Mesenchymal stem cell (in vitro differentiated cells and primary cell): Measurements from ENCODE around the gene GPS1.

Experiments
- DNase-seq: peaks from one replicate; pipeline ENCODE4 v3.0.0-alpha.2; 2013
- H2AFZ ChIP-seq: one replicate; pipeline ENCODE4 v1.6.1; 2013; ENCODE audit warnings: low read depth, mild to moderate bottlenecking, control low read depth, inconsistent platforms, low read length, moderate library complexity
- H2AK5ac ChIP-seq: 2 replicates; pipeline ENCODE4 v1.6.1; 2013; ENCODE audit warnings: low read length, moderate library complexity, mild to moderate bottlenecking, inconsistent platforms; ENCODE audit not compliant: severe bottlenecking
- H2BK120ac ChIP-seq: one replicate; pipeline ENCODE4 v1.6.1; 2013; ENCODE audit warnings: low read depth, mild to moderate bottlenecking, inconsistent platforms, low read length, moderate library complexity
- H2BK12ac ChIP-seq, 2 experiments: one replicate each; pipeline ENCODE4 v1.6.1; 2013; ENCODE audit warnings: inconsistent platforms in 2 of 2, low read length in 2 of 2, mild to moderate bottlenecking in 2 of 2, moderate library complexity in 2 of 2, control low read depth in 1 of 2
- H2BK15ac ChIP-seq: one replicate; pipeline ENCODE4 v1.6.1; 2013; ENCODE audit warnings: mild to moderate bottlenecking, low read depth, inconsistent platforms; ENCODE audit not compliant: poor library complexity, severe bottlenecking
- H2BK5ac ChIP-seq: 2 replicates; pipeline ENCODE4 v1.6.1; 2013; ENCODE audit warnings: low read depth, mild to moderate bottlenecking, low read length, control low read depth, inconsistent platforms; ENCODE audit not compliant: poor library complexity, severe bottlenecking
- H3K14ac ChIP-seq, 2 experiments: one replicate each; pipeline ENCODE4 v1.6.1; 2013; ENCODE audit warnings: inconsistent platforms in 2 of 2, low read length in 2 of 2, control low read depth in 1 of 2, mild to moderate bottlenecking in 1 of 2, moderate library complexity in 1 of 2
- H3K18ac ChIP-seq, 2 experiments: one replicate each; pipeline ENCODE4 v1.6.1; 2013; ENCODE audit warnings: inconsistent platforms in 2 of 2, low read length in 2 of 2, control low read depth in 1 of 2, low read depth in 1 of 2, mild to moderate bottlenecking in 1 of 2
- H3K23ac ChIP-seq, 2 experiments: one replicate each; pipeline ENCODE4 v1.6.1; 2013; ENCODE audit warnings: inconsistent platforms in 2 of 2, low read length in 2 of 2, mild to moderate bottlenecking in 2 of 2, moderate library complexity in 2 of 2, control low read depth in 1 of 2
- H3K27ac ChIP-seq: 2 replicates; pipeline ENCODE4 v1.5.1; 2013; ENCODE audit warnings: mild to moderate bottlenecking, moderate library complexity, low read length, control low read depth, inconsistent platforms; ENCODE audit not compliant: poor library complexity, severe bottlenecking
- H3K27me3 ChIP-seq, 2 experiments: 2 replicates each; pipeline versions ENCODE4 v1.6.1 to v1.7.0; 2013; ENCODE audit warnings: low read length in 2 of 2, mild to moderate bottlenecking in 2 of 2, moderate library complexity in 2 of 2, control low read depth in 1 of 2, inconsistent platforms in 1 of 2; ENCODE audit not compliant: control insufficient read depth in 1 of 2, insufficient read depth in 1 of 2
- H3K36me3 ChIP-seq, 2 experiments: 2 replicates each; pipeline versions ENCODE4 v1.6.1 to v1.7.0; 2013; ENCODE audit warnings: low read length in 2 of 2, control low read depth in 1 of 2, inconsistent platforms in 1 of 2, low read depth in 1 of 2, mild to moderate bottlenecking in 1 of 2; ENCODE audit not compliant: insufficient read depth in 2 of 2, control insufficient read depth in 1 of 2
- H3K4ac ChIP-seq, 2 experiments: one replicate each; pipeline ENCODE4 v1.6.1; 2013; ENCODE audit warnings: inconsistent platforms in 2 of 2, low read length in 2 of 2, mild to moderate bottlenecking in 2 of 2, moderate library complexity in 2 of 2, control low read depth in 1 of 2, low read depth in 1 of 2
- H3K4me1 ChIP-seq: 2 replicates; pipeline ENCODE4 v1.6.1; 2013; ENCODE audit warnings: low read depth, low read length, control low read depth; ENCODE audit not compliant: control insufficient read depth, insufficient read depth
- H3K4me2 ChIP-seq: 2 replicates; pipeline ENCODE4 v1.6.1; 2013; ENCODE audit warnings: low read length, mild to moderate bottlenecking, inconsistent platforms; ENCODE audit not compliant: poor library complexity, severe bottlenecking
- H3K4me3 ChIP-seq, 2 experiments: 2 replicates each; pipeline versions ENCODE4 v1.5.1 to v1.7.0; 2013; ENCODE audit warnings: low read length in 2 of 2, mild to moderate bottlenecking in 2 of 2, control low read depth in 1 of 2, low read depth in 1 of 2; ENCODE audit not compliant: insufficient read depth in 1 of 2
- H3K79me1 ChIP-seq: replicated peaks from 2 replicates; pipeline ENCODE4 v1.6.1; 2013; ENCODE audit warnings: mild to moderate bottlenecking, control low read depth, low read length, inconsistent platforms; ENCODE audit not compliant: poor library complexity, severe bottlenecking
- H3K9ac ChIP-seq: 2 replicates; pipeline ENCODE4 v1.7.0; 2013; ENCODE audit warnings: mild to moderate bottlenecking, low read length, moderate library complexity
- H3K9me3 ChIP-seq: 2 replicates; pipeline ENCODE4 v1.7.0; 2013; ENCODE audit warnings: mild to moderate bottlenecking, low read length; ENCODE audit not compliant: control insufficient read depth
- H4K8ac ChIP-seq: one replicate; pipeline ENCODE4 v1.6.1; 2013; ENCODE audit warnings: inconsistent platforms, mild to moderate bottlenecking, low read length, moderate library complexity
- H4K91ac ChIP-seq: one replicate; pipeline ENCODE4 v1.6.1; 2013; ENCODE audit warnings: mild to moderate bottlenecking, low read length, inconsistent platforms
- WGBS: methylation state at CpG from one replicate; pipeline ENCODE4 v1.1.7; 2013; ENCODE audit warnings: mixed read lengths; 5-methylcytosine and 5-hydroxymethylcytosine counted together

GPS1 gene

GRCh38 chr17:82094931-82095776, 43.5 kb downstream of the GPS1 start:
- 90% methylated on average over 35 of the region's 37 CpGs for WGBS
- H3K79me1 ChIP-seq, result peaks cover 31% of the 10 kb centered on the region
- H3K9me3 ChIP-seq, result no peaks in the 10 kb centered on the region
- H2BK12ac ChIP-seq, result no peak overlapping the region
- H3K4ac ChIP-seq, result no peak overlapping the region
- H2AFZ ChIP-seq, result no peak overlapping the region
- H2BK120ac ChIP-seq, result no peak overlapping the region
- no peak overlapping the region for H4K8ac ChIP-seq
- peak overlapping the region in 1 of 2 experiments; percentile 80 for H3K23ac ChIP-seq
- peak overlapping the region in 1 of 2 experiments; percentile 38 for H3K18ac ChIP-seq
- no peaks in the 10 kb centered on the region for H3K27me3 ChIP-seq
- DNase-seq, result no peak
- H2BK15ac ChIP-seq, result no peak overlapping the region
- no peak overlapping the region for H2AK5ac ChIP-seq
- H3K4me3 ChIP-seq, result peak overlapping the region in 1 of 2 experiments; percentile 84
- no peak overlapping the region for H2BK5ac ChIP-seq
- H3K27ac ChIP-seq, result no peak overlapping the region
- peaks cover 47 to 69% of the 10 kb centered on the region in 2 experiments for H3K36me3 ChIP-seq
- H3K14ac ChIP-seq, result no peak overlapping the region
- no peak overlapping the region for H4K91ac ChIP-seq
- no peak overlapping the region for H3K4me2 ChIP-seq
- peaks cover 33% of the 10 kb centered on the region for H3K4me1 ChIP-seq
- peak overlapping the region; percentile 90 for H3K9ac ChIP-seq

DNA sequence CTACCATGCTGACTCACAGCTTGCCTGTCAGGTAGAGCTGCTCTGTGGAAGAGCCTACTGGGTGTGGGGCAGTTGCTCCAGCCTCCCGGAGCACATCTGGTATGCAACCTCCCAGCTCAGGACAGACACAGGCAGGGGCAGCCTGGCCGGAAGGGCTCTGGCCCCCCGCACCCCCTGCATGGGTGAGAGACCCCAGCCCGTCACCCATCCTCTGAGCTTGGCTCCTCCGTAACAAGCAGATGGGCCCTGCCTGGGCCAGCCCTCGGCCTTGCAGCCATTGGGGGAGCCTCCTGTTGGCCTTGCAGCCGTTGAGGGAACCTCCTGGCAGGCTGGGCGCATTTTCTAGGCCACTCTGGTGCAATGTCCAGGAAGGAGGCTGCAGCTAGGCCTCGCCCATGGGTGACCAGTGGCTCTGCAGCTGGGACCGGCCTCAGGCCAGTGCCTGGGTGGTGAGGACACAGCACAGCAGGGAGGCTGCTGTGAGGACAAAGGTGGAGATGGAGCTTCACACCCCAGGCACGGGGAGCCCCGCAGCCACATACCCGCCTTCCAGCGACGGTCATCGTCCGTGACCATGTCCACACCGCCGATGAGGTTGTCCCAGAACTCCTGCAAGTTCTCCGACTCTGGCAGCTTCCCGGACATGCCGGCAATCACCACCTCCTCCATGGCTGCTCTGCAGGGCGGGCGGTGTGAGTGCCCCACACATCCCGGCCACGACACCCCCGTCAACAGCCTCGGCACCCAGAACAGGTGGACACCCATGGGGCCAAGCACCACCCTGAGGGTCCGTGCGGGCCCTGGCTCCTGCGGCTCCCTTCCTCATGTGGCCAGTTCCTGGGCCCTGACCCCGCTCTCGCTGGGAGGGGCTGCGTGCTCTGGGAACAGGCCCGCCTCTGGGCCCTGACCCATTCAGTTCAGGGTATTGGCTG, 44.3 kb downstream of the GPS1 start:
- Histone ChIP-seq H2BK5ac (no peak overlapping the region), H3K9me3 (no peaks in the 10 kb centered on the region), H3K36me3 (peaks cover 39 to 67% of the 10 kb centered on the region in 2 experiments), H4K91ac (peak overlapping the region; percentile 45), H3K18ac (peak overlapping the region; percentile 38), H3K27me3 (no peaks in the 10 kb centered on the region), H3K14ac (peak overlapping the region in 1 of 2 experiments; percentile 61), H2AFZ (no peak overlapping the region), H2BK15ac (no peak overlapping the region), H3K79me1 (peaks cover 31% of the 10 kb centered on the region), H3K23ac (peak overlapping the region in 1 of 2 experiments; percentile 80), H3K9ac (peak overlapping the region; percentile 90), H3K27ac (no peak overlapping the region), H3K4me2 (peak overlapping the region; percentile 90), H2BK120ac (no peak overlapping the region), H3K4me3 (peak overlapping the region; percentile 8 to 84), H4K8ac (peak overlapping the region; percentile 48), H3K4me1 (peaks cover 40% of the 10 kb centered on the region), H2AK5ac (no peak overlapping the region), H2BK12ac (peak overlapping the region in 1 of 2 experiments; percentile 21), H3K4ac (no peak overlapping the region)
- 89% methylated on average over 35 of the region's 35 CpGs for WGBS
- no peak for DNase-seq

DNA sequence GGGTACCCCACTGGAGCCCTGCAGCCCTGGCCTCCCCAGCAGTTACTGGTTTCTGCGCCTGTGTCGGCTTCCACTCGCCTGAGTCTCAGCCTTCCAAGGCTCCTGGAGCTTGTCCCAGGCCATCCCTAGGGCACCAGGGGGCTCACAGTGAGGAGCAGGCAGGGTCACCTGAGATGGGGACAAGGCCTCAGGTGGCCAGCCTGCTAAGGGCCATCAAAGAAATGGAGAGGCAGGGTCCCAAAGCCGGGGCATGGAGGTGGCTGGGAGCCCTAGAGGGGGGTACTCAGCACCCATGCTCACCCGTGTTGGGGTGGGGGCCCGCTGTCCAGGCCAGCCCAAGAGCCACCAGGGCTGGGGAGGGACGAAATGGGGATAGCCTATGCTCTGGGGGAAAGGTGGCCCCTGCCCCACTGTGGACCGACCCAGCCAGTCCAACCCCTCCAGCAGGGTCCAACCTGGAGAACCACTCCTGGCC, 45.0 kb downstream of the GPS1 start:
- Histone ChIP-seq H3K27me3 (no peaks in the 10 kb centered on the region), H2BK120ac (peak overlapping the region; percentile 24), H3K4me1 (peaks cover 46% of the 10 kb centered on the region), H3K36me3 (peaks cover 33 to 65% of the 10 kb centered on the region in 2 experiments), H2BK12ac (no peak overlapping the region), H3K18ac (peak overlapping the region; percentile 90 to 91), H4K8ac (no peak overlapping the region), H3K14ac (peak overlapping the region; percentile 44 to 98), H3K4me2 (peak overlapping the region; percentile 90), H2AFZ (no peak overlapping the region), H3K4me3 (peak overlapping the region; percentile 77 to 84), H3K9me3 (no peaks in the 10 kb centered on the region), H3K4ac (peak overlapping the region in 1 of 2 experiments; percentile 22), H4K91ac (peak overlapping the region; percentile 93), H3K79me1 (peaks cover 27% of the 10 kb centered on the region), H3K27ac (no peak overlapping the region), H3K23ac (peak overlapping the region in 1 of 2 experiments; percentile 57), H2BK5ac (no peak overlapping the region), H2BK15ac (no peak overlapping the region), H2AK5ac (no peak overlapping the region), H3K9ac (peak overlapping the region; percentile 90)
- 42% methylated on average over 7 of the region's 8 CpGs for WGBS
- no peak for DNase-seq
